GM12801 (cell line): ENCODE data around the gene IP6K1.

Experiments
- CTCF ChIP-seq: IDR thresholded peaks from one replicate; pipeline ENCODE4 v1.5.1; 2011; ENCODE audit warnings: control low read depth; ENCODE audit not compliant: insufficient read length; ENCODE audit errors: extremely low read depth

The IP6K1 gene

GRCh38 chr3:49705390-49705960 is 80.9 kb downstream of the IP6K1 start:
- TF ChIP-seq CTCF = no peak

- no peak for TF ChIP-seq CTCF
Observed at GRCh38 chr3:49704629-49705028, 81.7 kb downstream of the IP6K1 start.

GRCh38 chr3:49703956-49704355 is 82.4 kb downstream of the IP6K1 start:
- TF ChIP-seq CTCF = no peak

- TF ChIP-seq CTCF = no peak
Observed at GRCh38 chr3:49703443-49703927, 82.9 kb downstream of the IP6K1 start.

- no peak for TF ChIP-seq CTCF
Observed at GRCh38 chr3:49702672-49703071, 83.7 kb downstream of the IP6K1 start.

- TF ChIP-seq CTCF = no peak
Observed at GRCh38 chr3:49701388-49702077, 84.8 kb downstream of the IP6K1 start.

GRCh38 chr3:49700453-49701128 is 85.8 kb downstream of the IP6K1 start:
- no peak for TF ChIP-seq CTCF
